Ovary (tissue), 9 donors: Measurements from ENCODE around the gene TBX2. TPM values are rescaled to one million over a fixed set of nuclear protein-coding genes. Genes with fewer than 3 reads are reported as not detected.

Source experiments
- DNase-seq, 5 donors: peaks; one replicate each; pipeline ENCODE4 v3.0.0-alpha.2; 2019 to 2020
- H3K27ac ChIP-seq, 2 donors: fragments of 200-600 bp; one replicate each; pipeline versions ENCODE4 v1.5.1 to v1.8.0; 2019 to 2022
- H3K27me3 ChIP-seq: fragments of 200-600 bp; one replicate; pipeline ENCODE4 v1.8.0; 2022
- H3K36me3 ChIP-seq: fragments of 200-600 bp; sonication (generic); one replicate; pipeline ENCODE4 v1.5.1; 2019
- H3K4me1 ChIP-seq: one replicate; pipeline ENCODE4 v1.8.1; 2013; ENCODE audit warnings: mild to moderate bottlenecking, moderate library complexity; ENCODE audit not compliant: insufficient read depth
- H3K4me3 ChIP-seq: fragments of 200-600 bp; sonication (generic); one replicate; pipeline ENCODE4 v1.5.1; 2017
- H3K9me3 ChIP-seq, 2 donors: fragments of 200-600 bp in 1 of 2; sonication (generic) in 1 of 2; one replicate each; pipeline versions ENCODE4 v1.5.1 to v1.8.1; 2013 to 2019; ENCODE audit warnings: mild to moderate bottlenecking in 1 of 2, moderate library complexity in 1 of 2
- EP300 ChIP-seq: sonication (generic); formaldehyde crosslinking; IDR thresholded peaks from one replicate; pipeline ENCODE4 v1.6.1; 2017; ENCODE audit warnings: antibody characterized with exemption
- POLR2A ChIP-seq: fragments of 450-650 bp; IDR thresholded peaks from one replicate; pipeline ENCODE4 v1.6.1; 2017; ENCODE audit warnings: antibody characterized with exemption, mild to moderate bottlenecking, moderate library complexity
- WGBS, 3 donors: extraction: QIAGEN DNeasy Blood & Tissue Kit in 1 of 3; methylation state at CpG; one replicate each; pipeline versions ENCODE4 v1.1.5 to v1.1.7; 2013 to 2017; 5-methylcytosine and 5-hydroxymethylcytosine counted together
- intact Hi-C, 4 donors: fragments of 100-400 bp; cut with DNase I; formaldehyde crosslinking; loops; one replicate each; pipeline versions ENCODE4 v1.11.0 to v1.15.1; 2022 to 2023
- polyA plus RNA-seq, 2 donors: library from polyadenylated mRNA; stranded (reverse); fragments of 200-250 nt in 1 of 2; fragments of 350-450 nt in 1 of 2; fragmentation: Illumina TruSeq in 1 of 2; extraction: RNeasy Lipid Tissue Mini Kit (QIAGEN cat#74804) in 1 of 2; gene quantifications; one replicate each; pipeline ENCODE4 v1.2.3, GENCODE V29; 2013 to 2014
- total RNA-seq, 7 donors: library from RNA; depleted of rRNA in 2 of 7; stranded (reverse); fragments of >200 nt in 2 of 7; fragmentation: NEBNext Ultra II Directional in 3 of 7; extraction: Animal tissue kit (Norgen Biotek cat#: 25700) in 3 of 7; gene quantifications; one replicate each; pipeline versions ENCODE4 v1.1.0 to v1.2.4, GENCODE V29; 2016 to 2023
- TF ChIP-seq, protein P1 (sequence below), 3 donors: fragments of 450-650 bp in 2 of 3; fragments of 200-600 bp in 1 of 3; IDR thresholded peaks; one replicate each; pipeline versions ENCODE4 v1.5.1 to v1.8.0; 2016 to 2022; ENCODE audit warnings: antibody characterized with exemption in 3 of 3, mild to moderate bottlenecking in 1 of 3
- donor health status: DM: no; HTN: no; CAD: no; lungs with moderate emphysema.
- donor health status: DM: no; HTN: no; CAD: no.
- donor health status: Bipolar disorder and iron deficiency.
- donor health status: DM: yes; HTN: yes; CAD: no.
- donor health status: DM: no; HTN: no; CAD: no.
- donor health status: DM: yes; HTN: yes; CAD: no.

Gene TBX2
- total and polyA plus RNA-seq, 9 donors, result 4.8 to 22.2 (median 16.0) TPM

DNA sequence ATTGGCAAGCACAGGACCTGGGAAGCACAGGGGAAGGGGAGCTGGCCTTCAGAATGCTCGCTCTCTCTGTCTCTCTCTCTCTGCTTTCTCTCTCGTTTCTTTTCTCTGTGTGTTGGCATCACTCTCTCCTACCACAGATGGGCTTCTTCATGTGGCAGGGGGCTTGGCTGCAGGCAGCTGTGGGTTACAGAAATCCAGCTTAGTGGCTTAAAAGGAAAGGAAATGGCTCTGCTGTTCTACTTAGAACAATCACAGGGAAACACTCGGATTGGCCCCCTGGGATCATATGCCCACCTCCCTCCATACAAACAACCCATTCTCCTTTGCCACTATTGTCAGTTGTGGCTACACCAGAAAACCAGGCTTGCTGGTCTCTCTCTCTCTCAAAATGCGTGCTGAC, 20.4 kb downstream of the TBX2 start:
- TF ChIP-seq, protein P1, sequence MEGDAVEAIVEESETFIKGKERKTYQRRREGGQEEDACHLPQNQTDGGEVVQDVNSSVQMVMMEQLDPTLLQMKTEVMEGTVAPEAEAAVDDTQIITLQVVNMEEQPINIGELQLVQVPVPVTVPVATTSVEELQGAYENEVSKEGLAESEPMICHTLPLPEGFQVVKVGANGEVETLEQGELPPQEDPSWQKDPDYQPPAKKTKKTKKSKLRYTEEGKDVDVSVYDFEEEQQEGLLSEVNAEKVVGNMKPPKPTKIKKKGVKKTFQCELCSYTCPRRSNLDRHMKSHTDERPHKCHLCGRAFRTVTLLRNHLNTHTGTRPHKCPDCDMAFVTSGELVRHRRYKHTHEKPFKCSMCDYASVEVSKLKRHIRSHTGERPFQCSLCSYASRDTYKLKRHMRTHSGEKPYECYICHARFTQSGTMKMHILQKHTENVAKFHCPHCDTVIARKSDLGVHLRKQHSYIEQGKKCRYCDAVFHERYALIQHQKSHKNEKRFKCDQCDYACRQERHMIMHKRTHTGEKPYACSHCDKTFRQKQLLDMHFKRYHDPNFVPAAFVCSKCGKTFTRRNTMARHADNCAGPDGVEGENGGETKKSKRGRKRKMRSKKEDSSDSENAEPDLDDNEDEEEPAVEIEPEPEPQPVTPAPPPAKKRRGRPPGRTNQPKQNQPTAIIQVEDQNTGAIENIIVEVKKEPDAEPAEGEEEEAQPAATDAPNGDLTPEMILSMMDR (IDR thresholded peaks at IDR 0.05), result no peak
- TF ChIP-seq EP300 (no peak), POLR2A (no peak)
- peaks cover 5% of the 10 kb centered on the region for H3K4me1 ChIP-seq
- WGBS, 3 donors, result 41 to 44% (median 42%) methylated on average over 4 of the region's 4 CpGs
- intact Hi-C loops, result no loop called here
- H3K9me3 ChIP-seq, result no peaks in the 10 kb centered on the region
- no peak overlapping the region for H3K27ac ChIP-seq
- H3K4me3 ChIP-seq, result no peak overlapping the region
- DNase-seq, result no peak
- H3K27me3 ChIP-seq, result no peaks in the 10 kb centered on the region
- H3K36me3 ChIP-seq, result no peaks in the 10 kb centered on the region

DNA sequence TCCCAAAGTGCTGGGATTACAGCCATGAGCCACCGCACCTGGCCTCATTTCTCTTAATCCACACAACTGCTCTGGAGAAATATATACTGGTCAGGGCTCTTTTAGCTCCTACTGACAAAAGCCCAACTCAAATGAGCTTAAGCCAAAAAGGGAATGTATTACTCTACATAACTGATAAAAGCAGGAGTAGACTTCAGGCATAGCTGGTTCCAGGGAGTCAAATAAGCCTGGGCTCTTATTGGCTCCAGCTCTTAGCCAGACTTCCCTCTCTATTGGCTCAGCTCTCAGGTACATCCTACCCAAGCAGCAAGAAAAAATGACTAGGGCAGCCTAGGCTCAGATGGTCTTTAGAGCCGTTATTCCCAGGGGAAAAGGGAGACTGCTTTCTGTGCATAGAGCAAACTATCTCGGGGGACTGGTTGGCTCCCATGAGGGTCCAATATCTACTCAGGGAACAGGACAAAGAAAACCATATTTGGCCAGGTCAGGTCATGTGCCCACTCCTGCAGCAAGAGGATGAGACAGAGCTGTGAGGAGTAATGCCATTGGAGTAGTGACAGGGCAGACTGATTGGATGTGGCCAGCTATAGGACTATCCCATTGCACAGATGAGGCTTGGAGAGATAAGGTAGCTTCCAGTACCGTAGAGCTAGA, 21.2 kb downstream of the TBX2 start:
- 76 to 79% (median 79%) methylated on average over 4 of the region's 4 CpGs for WGBS, 3 donors
- no peak overlapping the region for H3K27ac ChIP-seq
- DNase-seq, result no peak
- no peaks in the 10 kb centered on the region for H3K27me3 ChIP-seq
- H3K9me3 ChIP-seq, result no peaks in the 10 kb centered on the region
- TF ChIP-seq, protein P1 (IDR thresholded peaks at IDR 0.05), result no peak
- no peak for TF ChIP-seq EP300
- TF ChIP-seq POLR2A, result no peak
- H3K4me1 ChIP-seq, result peaks cover 5% of the 10 kb centered on the region
- H3K4me3 ChIP-seq, result no peak overlapping the region
- no peaks in the 10 kb centered on the region for H3K36me3 ChIP-seq
- intact Hi-C loops, result no loop called here

DNA sequence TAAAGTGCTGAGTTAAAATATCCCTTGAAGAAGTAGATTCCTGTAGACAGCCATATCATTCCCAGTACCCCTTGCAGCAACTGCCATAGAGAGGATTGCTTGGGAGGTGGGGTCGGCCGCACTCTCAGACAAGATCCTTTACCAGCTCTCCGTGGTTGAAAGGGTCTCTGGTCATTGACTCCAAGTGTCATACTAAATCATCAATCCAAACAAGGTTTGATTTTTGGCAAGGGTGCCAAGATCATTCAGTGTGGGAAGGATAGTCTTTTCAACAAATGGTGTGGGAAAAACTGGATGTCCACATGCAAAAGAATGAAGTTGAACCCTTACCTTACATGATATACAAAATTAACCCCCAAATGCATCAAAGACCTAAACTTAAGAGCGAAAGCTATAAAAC, 21.8 kb downstream of the TBX2 start:
- intact Hi-C loops, result no loop called here
- H3K27ac ChIP-seq, result no peak overlapping the region
- TF ChIP-seq EP300 (no peak), POLR2A (no peak)
- TF ChIP-seq, protein P1 (IDR thresholded peaks at IDR 0.05), result no peak
- peaks cover 3% of the 10 kb centered on the region for H3K4me1 ChIP-seq
- no peaks in the 10 kb centered on the region for H3K9me3 ChIP-seq
- H3K4me3 ChIP-seq, result no peak overlapping the region
- H3K36me3 ChIP-seq, result no peaks in the 10 kb centered on the region
- no peaks in the 10 kb centered on the region for H3K27me3 ChIP-seq
- DNase-seq, result no peak
- 76 to 82% (median 80%) methylated on average over 4 of the region's 4 CpGs for WGBS, 3 donors

DNA sequence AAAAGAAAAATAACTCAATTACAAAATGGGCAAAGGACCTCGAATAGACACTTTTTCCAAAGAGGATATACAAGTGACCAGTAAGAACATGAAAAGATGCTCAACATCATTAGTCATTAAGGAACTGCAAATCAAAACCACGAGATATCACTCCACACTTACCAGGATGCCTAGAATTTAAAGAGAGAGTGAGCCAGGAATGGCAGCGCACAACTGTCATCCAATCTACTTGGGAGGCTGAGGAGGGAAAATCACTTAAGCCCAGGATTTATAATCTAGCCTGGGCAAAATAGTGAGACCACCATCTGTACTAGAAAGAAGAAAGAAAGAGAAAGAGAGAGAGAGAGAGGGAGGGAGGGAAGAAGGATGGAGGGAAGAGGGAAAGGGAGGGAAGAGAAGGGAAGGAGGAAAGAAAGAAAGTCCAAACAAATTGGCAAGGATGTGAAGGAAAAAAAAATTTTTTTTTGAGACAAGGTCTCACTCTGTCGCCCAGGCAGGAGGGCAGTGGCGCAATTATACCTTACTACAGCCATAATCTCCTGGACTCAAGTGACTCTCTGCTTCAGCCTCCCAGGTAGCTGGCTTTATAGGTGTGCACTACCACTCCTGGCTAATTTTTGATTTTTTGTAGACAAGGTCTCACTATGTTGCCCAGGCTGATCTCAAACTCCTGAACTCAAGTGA, 22.6 kb downstream of the TBX2 start:
- WGBS, 3 donors, result 61 to 67% (median 61%) methylated on average over 5 of the region's 5 CpGs
- no peaks in the 10 kb centered on the region for H3K36me3 ChIP-seq

More for the DNA sequence above, 22.6 kb downstream of the TBX2 start:
- TF ChIP-seq, protein P1 (IDR thresholded peaks at IDR 0.05), result no peak
- TF ChIP-seq POLR2A, result no peak
- TF ChIP-seq EP300, result no peak
- Histone ChIP-seq H3K27me3 (no peaks in the 10 kb centered on the region), H3K9me3 (no peaks in the 10 kb centered on the region), H3K27ac (no peak overlapping the region), H3K4me3 (no peak overlapping the region), H3K4me1 (no peaks in the 10 kb centered on the region)
- DNase-seq, result no peak
- intact Hi-C loops, result no loop called here
